Measurements from ENCODE around the gene REG1B.

DNA sequence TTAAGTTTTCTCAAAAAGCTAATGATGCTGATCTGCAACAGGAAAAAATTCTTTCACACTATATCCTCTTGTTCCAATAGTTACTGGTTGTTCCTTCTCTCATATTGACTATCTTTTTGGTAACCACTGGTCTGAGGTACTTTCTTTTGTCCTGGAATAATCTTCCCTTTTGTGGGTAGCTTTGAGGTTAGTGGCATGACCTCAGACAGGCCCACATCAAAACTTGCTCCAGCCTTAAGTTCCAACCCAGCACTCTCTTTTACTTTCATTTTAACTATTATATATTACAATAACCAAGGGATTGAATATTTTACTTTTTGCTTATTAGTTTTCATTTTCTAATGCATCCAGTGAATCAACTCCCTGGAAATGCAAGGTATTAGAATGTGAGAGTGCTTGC, 42.0 kb upstream of the REG1B start:
- TF ChIP-seq, protein P1, sequence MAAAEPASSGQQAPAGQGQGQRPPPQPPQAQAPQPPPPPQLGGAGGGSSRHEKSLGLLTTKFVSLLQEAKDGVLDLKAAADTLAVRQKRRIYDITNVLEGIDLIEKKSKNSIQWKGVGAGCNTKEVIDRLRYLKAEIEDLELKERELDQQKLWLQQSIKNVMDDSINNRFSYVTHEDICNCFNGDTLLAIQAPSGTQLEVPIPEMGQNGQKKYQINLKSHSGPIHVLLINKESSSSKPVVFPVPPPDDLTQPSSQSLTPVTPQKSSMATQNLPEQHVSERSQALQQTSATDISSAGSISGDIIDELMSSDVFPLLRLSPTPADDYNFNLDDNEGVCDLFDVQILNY (CRISPR knock-in tag; IDR thresholded peaks at IDR 0.05), result no peak
- no peak for TF ChIP-seq ZKSCAN8 (CRISPR knock-in tag; IDR thresholded peaks at IDR 0.05)
- no peak for TF ChIP-seq CREM (IDR thresholded peaks at IDR 0.05; ENCODE audit: low read depth)

All from K562 (cell line).